ENCODE measurements around the gene CELF4.

The CELF4 gene

DNA sequence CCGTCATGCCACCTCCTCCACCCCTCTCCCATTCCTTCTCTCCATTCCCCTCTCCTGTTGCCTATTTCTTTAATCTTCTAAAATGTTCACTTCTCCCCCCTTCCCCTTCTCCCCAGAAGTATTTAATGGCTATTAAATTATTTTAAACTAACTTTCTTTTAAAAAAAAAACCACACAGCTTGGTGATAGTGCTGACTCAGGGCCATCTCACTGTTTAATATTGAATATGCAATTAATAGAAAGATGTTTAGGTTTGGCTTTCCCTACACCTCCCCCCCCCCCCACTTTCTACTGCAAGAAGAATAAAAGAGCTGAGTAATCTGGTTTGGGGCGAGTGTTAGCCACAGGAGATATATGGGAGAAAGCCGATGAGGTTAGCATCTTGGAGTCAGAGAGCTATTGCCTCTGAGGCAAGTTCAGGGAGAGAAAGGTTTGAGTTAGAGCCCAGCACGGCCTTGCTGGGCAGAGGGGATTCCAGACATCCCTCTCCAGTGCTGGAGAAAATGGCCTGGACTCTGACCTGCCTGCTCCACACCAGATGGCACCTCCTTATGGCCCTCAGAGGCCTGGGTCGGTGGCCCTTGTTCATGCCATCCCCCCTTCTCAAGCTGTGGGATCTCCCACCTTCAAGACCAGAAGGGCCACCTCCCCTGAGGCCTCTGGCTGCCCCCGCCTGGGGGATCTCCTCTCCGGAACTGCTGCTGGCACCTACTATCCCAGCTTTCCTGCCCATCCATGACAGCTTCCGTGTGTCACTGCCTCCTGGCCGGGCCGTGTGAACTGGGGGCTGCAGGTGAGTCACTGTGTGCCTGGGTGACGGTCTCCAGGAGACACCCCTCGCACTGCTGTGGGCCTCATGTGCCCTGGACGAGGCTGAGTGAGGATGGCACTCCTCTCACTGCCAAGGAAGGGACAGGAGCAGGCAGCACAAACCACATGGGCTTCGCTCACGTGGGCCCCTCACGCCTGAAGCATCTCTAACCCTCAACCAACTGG is 246.9 kb downstream of the CELF4 start:
- no peak for DNase-seq (ENCODE audit: low read depth in 2 of 2)

GRCh38 chr18:37317486-37317885 is 248.1 kb downstream of the CELF4 start:
- no peak for DNase-seq (ENCODE audit: low read depth in 2 of 2)

- no peak for DNase-seq (ENCODE audit: low read depth in 2 of 2)
Observed at GRCh38 chr18:37316468-37316867, 249.1 kb downstream of the CELF4 start.

GRCh38 chr18:37315935-37316334 is 249.7 kb downstream of the CELF4 start:
- no peak for DNase-seq (ENCODE audit: low read depth in 2 of 2)

- DNase-seq (ENCODE audit: low read depth in 2 of 2), result no peak
Observed at GRCh38 chr18:37314534-37314933, 251.1 kb downstream of the CELF4 start.

- DNase-seq (ENCODE audit: low read depth in 2 of 2), result no peak
Observed at GRCh38 chr18:37313624-37314023, 252.0 kb downstream of the CELF4 start.

GRCh38 chr18:37309861-37310260 is 255.7 kb downstream of the CELF4 start:
- no peak for DNase-seq (ENCODE audit: low read depth in 2 of 2)

- DNase-seq (ENCODE audit: low read depth in 2 of 2), result no peak
Observed at GRCh38 chr18:37309059-37309458, 256.5 kb downstream of the CELF4 start.

DNA sequence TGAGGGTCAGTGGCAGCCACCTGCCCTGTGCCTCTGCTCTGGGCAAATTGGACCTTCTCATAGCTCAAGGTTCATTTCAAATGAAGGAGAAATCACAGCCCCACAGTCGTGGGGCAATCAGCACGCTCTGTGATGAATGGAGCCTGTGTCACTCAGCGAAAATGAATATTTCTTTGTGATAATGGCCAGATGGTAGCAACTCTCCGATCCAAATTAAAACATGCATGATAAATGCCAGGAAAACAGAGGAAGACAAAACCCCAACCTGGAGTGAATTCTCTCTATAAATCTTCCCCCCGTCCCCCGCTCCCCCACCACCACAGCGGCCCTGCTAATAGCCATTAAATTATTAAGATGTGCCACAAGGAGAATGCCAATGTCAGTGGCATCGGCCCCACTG is 258.4 kb downstream of the CELF4 start:
- DNase-seq (ENCODE audit: low read depth in 2 of 2), result no peak

DNA sequence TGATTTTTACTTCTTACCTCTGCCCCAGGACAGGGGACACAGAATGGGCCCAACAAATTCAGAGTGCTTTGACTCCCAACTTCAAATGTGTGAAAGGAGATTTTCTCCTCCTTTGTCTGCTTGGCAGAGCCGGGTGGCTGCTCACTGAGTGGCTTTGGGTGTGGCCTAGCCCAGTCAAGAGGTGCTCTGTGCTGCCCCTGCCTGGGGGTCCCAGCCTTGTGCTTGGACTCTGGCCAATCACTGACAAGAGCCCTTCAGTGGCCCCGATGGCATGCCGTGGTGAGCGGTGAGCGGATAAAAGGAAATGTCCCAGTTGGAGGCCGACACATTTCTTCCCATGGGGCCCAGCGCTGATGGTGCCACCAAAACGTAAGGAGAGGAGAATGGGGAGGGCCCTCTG is 259.2 kb downstream of the CELF4 start:
- no peak for DNase-seq (ENCODE audit: low read depth in 2 of 2)

GRCh38 chr18:37305066-37305465 is 260.5 kb downstream of the CELF4 start:
- no peak for DNase-seq (ENCODE audit: low read depth in 2 of 2)

DNA sequence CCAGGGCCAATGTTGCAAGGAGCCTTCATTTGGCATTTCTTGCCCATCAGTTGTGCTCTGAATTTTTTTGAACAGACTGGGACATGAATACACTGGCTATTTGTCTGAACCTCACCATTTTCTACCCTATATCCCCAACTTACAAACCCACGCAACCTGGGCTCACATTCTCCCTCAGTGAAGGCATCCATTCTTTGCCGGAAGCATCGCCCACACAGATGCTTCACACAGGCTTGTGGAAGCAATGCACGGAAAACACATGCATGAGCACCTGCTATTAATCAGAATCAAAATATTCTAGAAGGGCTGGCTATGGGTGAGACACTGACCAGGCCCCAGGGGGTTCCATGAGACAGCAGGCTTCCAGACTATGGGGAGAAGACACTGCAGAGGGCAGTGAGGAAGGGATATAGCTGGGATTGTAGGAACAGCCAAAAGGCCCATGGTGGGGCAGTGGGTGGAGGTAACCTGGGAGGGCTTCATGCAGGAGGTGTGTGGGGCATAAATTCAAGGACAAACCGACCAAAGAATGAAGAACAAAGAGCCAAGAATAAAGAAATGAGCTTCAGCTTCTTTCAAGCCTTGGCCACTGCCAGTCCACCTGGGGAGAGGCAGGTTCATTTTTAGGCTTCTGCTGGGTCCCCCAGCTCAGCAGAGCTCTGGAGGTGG is 261.5 kb downstream of the CELF4 start:
- no peak for DNase-seq (ENCODE audit: low read depth in 2 of 2)

DNA sequence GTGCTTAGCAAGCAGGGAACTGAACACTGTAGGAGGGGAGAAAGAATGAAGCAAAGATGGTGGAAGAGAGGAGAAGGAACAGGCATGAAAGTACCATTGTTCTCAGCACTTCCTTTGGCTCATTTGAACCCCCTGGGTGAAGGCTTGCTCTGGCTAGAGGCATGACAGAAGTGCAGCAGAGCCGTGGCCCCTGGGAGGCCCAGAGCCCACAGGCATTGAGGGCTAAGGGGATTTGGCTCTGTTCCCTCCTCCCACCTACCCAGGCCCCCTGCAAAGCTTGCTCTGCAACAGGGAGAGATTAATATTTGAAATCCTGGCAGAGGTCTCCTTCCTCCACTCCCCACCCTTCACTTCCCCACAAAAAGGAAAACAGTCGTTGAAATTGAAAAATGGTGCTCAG is 262.6 kb downstream of the CELF4 start:
- no peak for DNase-seq (ENCODE audit: low read depth in 2 of 2)

DNA sequence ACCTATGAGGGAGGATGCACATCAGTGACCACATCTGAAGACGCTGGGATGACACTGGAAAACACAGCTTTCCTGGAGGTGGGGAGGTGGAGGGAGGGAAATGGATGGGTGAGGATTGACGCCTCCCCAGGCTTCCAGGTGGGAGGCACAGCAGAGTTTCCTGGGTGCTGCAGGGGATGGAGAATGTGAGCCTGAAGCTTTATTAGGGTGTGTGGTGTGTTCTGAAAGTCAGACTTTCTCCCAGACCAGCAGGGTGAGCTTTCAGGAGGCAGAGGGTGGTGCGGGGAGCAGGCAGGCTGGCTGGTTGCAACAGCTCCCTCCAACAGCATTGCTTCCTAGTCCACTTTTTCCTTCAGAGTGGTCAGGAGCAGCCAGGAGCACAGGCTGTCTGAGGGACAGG is 263.1 kb downstream of the CELF4 start:
- DNase-seq (ENCODE audit: low read depth in 2 of 2), result no peak

DNA sequence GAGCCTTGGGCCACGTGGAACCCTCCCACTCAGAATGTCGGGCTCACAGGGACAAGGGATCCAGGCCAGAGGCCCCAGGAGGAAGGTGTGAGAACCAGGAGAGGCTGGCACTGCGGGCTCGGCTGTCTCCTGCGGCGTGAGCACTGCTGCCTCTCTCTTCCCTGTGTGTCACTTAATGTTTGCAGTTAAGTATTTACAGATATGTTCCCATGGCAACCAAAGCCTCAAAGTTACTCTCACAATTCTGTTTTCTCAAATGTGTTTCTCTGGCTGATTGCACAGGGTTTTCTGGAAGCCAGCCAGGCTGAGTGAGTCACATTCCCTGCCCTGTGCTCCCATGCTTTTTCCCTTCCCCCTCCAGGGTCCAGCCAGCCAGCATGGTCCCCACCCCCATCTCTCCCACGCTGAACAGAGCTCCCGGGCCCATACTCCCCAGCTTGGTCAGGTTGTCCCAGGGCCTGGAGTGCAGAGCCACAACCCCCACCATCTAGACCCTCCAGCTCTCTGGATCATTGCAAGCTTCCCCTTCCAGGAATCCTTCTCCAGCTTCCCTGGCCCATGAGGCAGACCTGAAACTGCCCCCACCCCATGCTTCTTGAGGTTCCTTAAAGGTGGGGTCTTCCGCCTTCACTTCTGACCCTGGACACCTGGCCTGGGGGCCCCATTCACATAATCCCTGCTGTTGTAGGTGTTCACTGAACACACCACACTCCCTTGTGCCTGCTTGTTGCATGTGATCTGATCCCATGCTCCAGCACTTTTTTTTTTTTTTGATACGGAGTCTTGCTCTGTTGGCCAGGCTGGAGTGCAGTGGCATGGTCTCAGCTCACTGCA is 265.9 kb downstream of the CELF4 start:
- DNase-seq (ENCODE audit: low read depth in 2 of 2), result no peak

DNA sequence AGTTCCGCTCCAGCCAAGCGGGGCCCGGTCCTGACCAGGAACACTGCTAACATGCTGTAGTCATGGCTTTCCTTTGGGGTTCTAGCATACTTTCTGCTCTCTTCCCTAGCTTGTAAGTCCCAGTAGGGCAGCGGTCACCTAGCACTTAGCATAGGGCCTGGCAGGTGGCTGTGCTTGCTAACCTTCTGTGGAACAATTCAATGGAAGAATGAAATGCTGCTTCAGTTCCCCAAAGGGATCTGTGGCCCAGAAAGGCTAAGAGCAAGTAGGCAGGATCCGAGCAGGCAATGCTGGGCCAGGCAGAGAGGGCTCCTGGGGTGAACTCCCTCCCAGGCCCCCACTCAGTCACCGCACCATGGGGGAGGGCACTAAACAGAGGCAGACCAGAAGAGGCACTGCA is 266.8 kb downstream of the CELF4 start:
- no peak for DNase-seq (ENCODE audit: low read depth in 2 of 2)

DNA sequence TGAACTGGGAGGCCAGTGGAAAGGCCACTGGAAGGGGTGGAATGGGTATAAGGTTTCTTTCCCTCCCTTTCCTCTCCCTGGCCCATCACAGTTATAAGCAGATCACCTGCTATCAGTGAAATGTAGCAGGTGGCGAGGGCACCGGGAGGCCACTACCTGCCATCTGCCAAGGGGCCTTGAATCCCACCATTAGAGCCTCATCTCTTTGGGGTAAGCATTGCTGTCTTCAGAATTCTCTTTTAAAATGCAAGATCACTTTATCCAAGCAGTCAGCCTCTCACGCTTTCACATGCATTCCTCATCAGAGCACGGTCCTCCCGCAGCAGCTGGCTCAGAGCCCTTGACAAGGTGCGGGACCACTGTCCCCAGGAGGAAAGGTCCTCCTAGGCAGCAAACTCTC is 268.5 kb downstream of the CELF4 start:
- DNase-seq (ENCODE audit: low read depth in 2 of 2), result no peak

GRCh38 chr18:37294951-37295350 is 270.6 kb downstream of the CELF4 start:
- DNase-seq (ENCODE audit: low read depth in 2 of 2), result no peak

DNA sequence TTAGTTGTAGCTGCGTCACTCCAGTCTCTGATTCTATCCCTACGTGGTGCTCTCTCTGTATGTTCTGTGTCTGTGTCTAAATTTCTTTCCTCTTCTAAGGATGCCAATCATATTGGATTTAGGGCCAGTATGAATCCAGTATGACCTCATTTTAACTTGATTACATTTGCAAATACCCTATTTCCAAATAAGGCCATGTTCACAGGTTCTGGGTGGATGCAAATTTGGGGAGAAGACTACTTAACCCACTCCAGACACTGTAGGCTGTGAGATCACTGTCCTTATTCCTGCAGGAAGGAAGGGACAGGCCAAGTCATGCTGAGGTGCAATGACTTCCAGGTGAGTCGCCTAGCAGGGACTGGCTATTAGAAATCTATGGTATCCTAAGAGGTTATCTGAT is 272.2 kb downstream of the CELF4 start:
- DNase-seq (ENCODE audit: low read depth in 2 of 2), result no peak

DNA sequence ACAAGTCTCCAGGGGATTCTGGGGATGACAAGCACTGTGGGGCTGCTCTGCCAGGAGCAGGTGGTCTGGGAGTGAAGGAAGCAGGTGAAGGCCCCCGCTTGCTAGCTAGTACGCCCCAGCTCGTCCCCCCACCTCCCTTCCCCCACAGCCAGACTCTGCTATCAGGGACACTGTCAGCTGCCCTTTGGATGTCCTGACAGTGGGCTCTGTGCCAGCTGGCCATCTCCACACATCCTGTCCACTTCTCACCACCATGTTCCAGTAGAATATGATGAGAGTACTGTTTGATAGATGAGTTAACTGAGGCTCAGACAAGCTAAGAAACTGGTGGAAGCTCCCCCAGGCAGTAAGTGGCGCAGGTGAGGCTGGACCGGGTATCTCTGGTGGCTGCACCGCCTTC is 276.2 kb downstream of the CELF4 start:
- no peak for DNase-seq (ENCODE audit: low read depth in 2 of 2)

- no peak for DNase-seq (ENCODE audit: low read depth in 2 of 2)
Observed at GRCh38 chr18:37287601-37288000, 278.0 kb downstream of the CELF4 start.

- no peak for DNase-seq (ENCODE audit: low read depth in 2 of 2)
Observed at GRCh38 chr18:37286801-37287200, 278.8 kb downstream of the CELF4 start.
